KMS-11 (cell line): Measurements from ENCODE around the gene BEND5.

Source experiments
- H2AFZ ChIP-seq: fragments of 200-600 bp; sonication (generic); 2 replicates; pipeline ENCODE4 v1.6.1; 2016; ENCODE audit warnings: antibody characterized with exemption, mixed run types, low read depth
- H3K27ac ChIP-seq: fragments of 200-600 bp; sonication (generic); 2 replicates; pipeline ENCODE4 v1.6.1; 2016; ENCODE audit warnings: mild to moderate bottlenecking, mixed run types
- H3K27me3 ChIP-seq: fragments of 200-600 bp; sonication (generic); 2 replicates; pipeline ENCODE4 v1.6.1; 2017; ENCODE audit warnings: mild to moderate bottlenecking, low read depth, mixed run types, moderate library complexity; ENCODE audit not compliant: insufficient read depth
- H3K36me3 ChIP-seq: fragments of 200-600 bp; sonication (generic); 2 replicates; pipeline ENCODE4 v1.6.1; 2017; ENCODE audit warnings: mild to moderate bottlenecking, mixed run types; ENCODE audit not compliant: insufficient read depth
- H3K4me1 ChIP-seq: fragments of 200-600 bp; sonication (generic); 2 replicates; pipeline ENCODE4 v1.6.1; 2016; ENCODE audit warnings: mild to moderate bottlenecking, low read depth, mixed run types; ENCODE audit not compliant: poor library complexity, severe bottlenecking
- H3K4me2 ChIP-seq: fragments of 200-600 bp; sonication (generic); 2 replicates; pipeline ENCODE4 v1.7.0; 2016; ENCODE audit warnings: mild to moderate bottlenecking, mixed run types
- H3K4me3 ChIP-seq: fragments of 200-600 bp; sonication (generic); IDR thresholded peaks from 2 replicates; pipeline ENCODE4 v1.6.1; 2017; ENCODE audit warnings: low read depth, low read length, mixed read lengths; ENCODE audit not compliant: insufficient read depth
- H3K79me2 ChIP-seq: fragments of 200-600 bp; sonication (generic); 2 replicates; pipeline ENCODE4 v1.6.1; 2016; ENCODE audit warnings: low read depth, mixed run types; ENCODE audit not compliant: insufficient read depth
- H3K9ac ChIP-seq: fragments of 200-600 bp; sonication (generic); 2 replicates; pipeline ENCODE4 v1.6.1; 2016; ENCODE audit warnings: mild to moderate bottlenecking, mixed run types
- H4K20me1 ChIP-seq: fragments of 200-600 bp; sonication (generic); 2 replicates; pipeline ENCODE4 v1.6.1; 2016; ENCODE audit warnings: mild to moderate bottlenecking, mixed run types; ENCODE audit not compliant: insufficient read depth
- CTCF ChIP-seq: fragments of 200-600 bp; sonication (generic); conservative IDR thresholded peaks from 2 replicates; pipeline ENCODE4 v1.6.1; 2017; ENCODE audit warnings: low read depth, mild to moderate bottlenecking, antibody characterized with exemption, low read length, moderate library complexity, mixed read lengths

Gene BEND5

GRCh38 chr1:48785869-48786268, 9.2 kb upstream of the BEND5 start:
- H3K36me3 ChIP-seq, result no peaks in the 10 kb centered on the region
- no peaks in the 10 kb centered on the region for H3K27me3 ChIP-seq
- H3K27ac ChIP-seq, result no peak overlapping the region
- no peak overlapping the region for H3K9ac ChIP-seq
- no peaks in the 10 kb centered on the region for H3K79me2 ChIP-seq
- no peaks in the 10 kb centered on the region for H4K20me1 ChIP-seq
- H3K4me2 ChIP-seq, result no peak overlapping the region
- TF ChIP-seq CTCF, result no peak
- H2AFZ ChIP-seq, result no peak overlapping the region
- no peaks in the 10 kb centered on the region for H3K4me1 ChIP-seq
- no peak overlapping the region for H3K4me3 ChIP-seq

GRCh38 chr1:48784301-48784700, 7.6 kb upstream of the BEND5 start:
- no peaks in the 10 kb centered on the region for H3K27me3 ChIP-seq
- H3K4me3 ChIP-seq, result no peak overlapping the region
- no peaks in the 10 kb centered on the region for H4K20me1 ChIP-seq
- no peak overlapping the region for H2AFZ ChIP-seq
- TF ChIP-seq CTCF, result no peak
- no peak overlapping the region for H3K4me2 ChIP-seq
- H3K79me2 ChIP-seq, result no peaks in the 10 kb centered on the region
- no peak overlapping the region for H3K27ac ChIP-seq
- no peaks in the 10 kb centered on the region for H3K4me1 ChIP-seq
- H3K36me3 ChIP-seq, result no peaks in the 10 kb centered on the region
- no peak overlapping the region for H3K9ac ChIP-seq

- Histone ChIP-seq H3K4me2 (no peak overlapping the region), H3K27me3 (no peaks in the 10 kb centered on the region), H3K36me3 (no peaks in the 10 kb centered on the region), H3K9ac (no peak overlapping the region), H3K4me3 (no peak overlapping the region), H3K4me1 (no peaks in the 10 kb centered on the region), H4K20me1 (no peaks in the 10 kb centered on the region), H3K27ac (no peak overlapping the region), H2AFZ (no peak overlapping the region), H3K79me2 (no peaks in the 10 kb centered on the region)
- no peak for TF ChIP-seq CTCF
Observed at GRCh38 chr1:48777219-48777895, 666 bp upstream of the BEND5 start.

GRCh38 chr1:48775831-48776392, 779 bp downstream of the BEND5 start:
- no peaks in the 10 kb centered on the region for H3K4me1 ChIP-seq
- no peaks in the 10 kb centered on the region for H4K20me1 ChIP-seq
- H3K36me3 ChIP-seq, result no peaks in the 10 kb centered on the region
- H3K79me2 ChIP-seq, result no peaks in the 10 kb centered on the region
- no peak overlapping the region for H3K4me2 ChIP-seq
- no peak overlapping the region for H3K9ac ChIP-seq
- no peak overlapping the region for H3K27ac ChIP-seq
- TF ChIP-seq CTCF, result no peak
- H3K4me3 ChIP-seq, result no peak overlapping the region
- H2AFZ ChIP-seq, result no peak overlapping the region
- no peaks in the 10 kb centered on the region for H3K27me3 ChIP-seq
